WTC11 (cell line): Measurements from ENCODE around the gene TNP2.

Source experiments
- CBFB ChIP-seq: sonication (generic); formaldehyde crosslinking; IDR thresholded peaks from 2 replicates; pipeline ENCODE4 v1.8.1; 2022; ENCODE audit warnings: mild to moderate bottlenecking, low read depth, missing genetic modification reagents
- FOXJ3 ChIP-seq: sonication (generic); formaldehyde crosslinking; IDR thresholded peaks from 2 replicates; pipeline ENCODE4 v1.9.0; 2021; ENCODE audit warnings: missing genetic modification reagents, mild to moderate bottlenecking, borderline replicate concordance
- IRF2 ChIP-seq: sonication (generic); formaldehyde crosslinking; IDR thresholded peaks from 2 replicates; pipeline ENCODE4 v1.8.0; 2022; ENCODE audit warnings: low read depth, missing genetic modification reagents, borderline replicate concordance
- KAT7 ChIP-seq: sonication (generic); formaldehyde crosslinking; IDR thresholded peaks from 2 replicates; pipeline ENCODE4 v1.8.1; 2023; ENCODE audit warnings: missing genetic modification reagents, mild to moderate bottlenecking, borderline replicate concordance
- NFE2L1 ChIP-seq: sonication (generic); formaldehyde crosslinking; IDR thresholded peaks from 2 replicates; pipeline ENCODE4 v1.8.1; 2023; ENCODE audit warnings: missing genetic modification reagents
- NFYB ChIP-seq: sonication (generic); formaldehyde crosslinking; conservative IDR thresholded peaks from 2 replicates; pipeline ENCODE4 v1.8.0; 2022; ENCODE audit warnings: low read depth, missing genetic modification reagents
- TCF7 ChIP-seq: sonication (generic); formaldehyde crosslinking; IDR thresholded peaks from 2 replicates; pipeline ENCODE4 v1.8.0; 2022; ENCODE audit warnings: mild to moderate bottlenecking, low read depth, missing genetic modification reagents, moderate library complexity
- TF ChIP-seq, protein P1 (sequence below): fragments of 200-600 bp; IDR thresholded peaks from 2 replicates; pipeline ENCODE4 v1.8.0; 2022; ENCODE audit warnings: antibody characterized with exemption
- TF ChIP-seq, protein P2 (sequence below): sonication (generic); formaldehyde crosslinking; IDR thresholded peaks from 2 replicates; pipeline ENCODE4 v1.8.0; 2022; ENCODE audit warnings: mild to moderate bottlenecking, missing genetic modification reagents
- TF ChIP-seq, protein P3 (sequence below): sonication (generic); formaldehyde crosslinking; IDR thresholded peaks from 2 replicates; pipeline ENCODE4 v1.8.1; 2023; ENCODE audit warnings: mild to moderate bottlenecking, missing genetic modification reagents, moderate library complexity
- TF ChIP-seq, protein P4 (sequence below): sonication (generic); formaldehyde crosslinking; IDR thresholded peaks from 2 replicates; pipeline ENCODE4 v1.8.1; 2022; ENCODE audit warnings: mild to moderate bottlenecking, moderate library complexity, missing genetic modification reagents

DNA sequence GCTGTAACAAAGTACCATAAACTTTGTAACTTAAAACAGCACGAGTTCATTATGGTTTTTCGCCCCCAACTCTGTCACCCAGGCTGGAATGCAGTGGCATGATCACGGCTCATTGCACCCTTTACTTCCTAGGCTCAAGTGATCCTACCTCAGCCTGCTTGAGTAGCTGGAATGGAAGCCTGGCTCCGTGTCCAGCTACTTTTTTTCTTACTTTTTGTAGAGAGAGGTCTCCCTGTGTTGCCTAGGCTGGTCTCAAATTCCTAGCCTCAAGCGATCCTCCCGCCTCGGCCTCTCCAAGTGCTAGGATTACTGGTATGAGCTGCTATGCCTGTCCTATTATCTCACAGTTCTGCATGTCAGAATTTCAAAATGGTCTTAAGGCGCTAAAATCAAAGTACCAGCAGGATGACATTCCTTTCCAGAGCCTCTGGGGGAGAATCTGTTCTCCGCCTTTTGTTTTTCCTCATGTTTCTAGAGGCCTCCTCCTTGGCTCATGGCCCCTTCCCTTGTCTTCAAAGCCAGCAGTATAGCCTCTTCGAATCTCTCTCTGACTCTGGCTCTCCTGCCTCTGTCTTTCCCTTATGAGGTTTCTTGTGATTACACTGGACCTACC lies 22.1 kb upstream of the TNP2 start:
- TF ChIP-seq, protein P1, sequence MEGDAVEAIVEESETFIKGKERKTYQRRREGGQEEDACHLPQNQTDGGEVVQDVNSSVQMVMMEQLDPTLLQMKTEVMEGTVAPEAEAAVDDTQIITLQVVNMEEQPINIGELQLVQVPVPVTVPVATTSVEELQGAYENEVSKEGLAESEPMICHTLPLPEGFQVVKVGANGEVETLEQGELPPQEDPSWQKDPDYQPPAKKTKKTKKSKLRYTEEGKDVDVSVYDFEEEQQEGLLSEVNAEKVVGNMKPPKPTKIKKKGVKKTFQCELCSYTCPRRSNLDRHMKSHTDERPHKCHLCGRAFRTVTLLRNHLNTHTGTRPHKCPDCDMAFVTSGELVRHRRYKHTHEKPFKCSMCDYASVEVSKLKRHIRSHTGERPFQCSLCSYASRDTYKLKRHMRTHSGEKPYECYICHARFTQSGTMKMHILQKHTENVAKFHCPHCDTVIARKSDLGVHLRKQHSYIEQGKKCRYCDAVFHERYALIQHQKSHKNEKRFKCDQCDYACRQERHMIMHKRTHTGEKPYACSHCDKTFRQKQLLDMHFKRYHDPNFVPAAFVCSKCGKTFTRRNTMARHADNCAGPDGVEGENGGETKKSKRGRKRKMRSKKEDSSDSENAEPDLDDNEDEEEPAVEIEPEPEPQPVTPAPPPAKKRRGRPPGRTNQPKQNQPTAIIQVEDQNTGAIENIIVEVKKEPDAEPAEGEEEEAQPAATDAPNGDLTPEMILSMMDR = no peak
- no peak for TF ChIP-seq KAT7 (CRISPR knock-in tag)
- TF ChIP-seq, protein P2, sequence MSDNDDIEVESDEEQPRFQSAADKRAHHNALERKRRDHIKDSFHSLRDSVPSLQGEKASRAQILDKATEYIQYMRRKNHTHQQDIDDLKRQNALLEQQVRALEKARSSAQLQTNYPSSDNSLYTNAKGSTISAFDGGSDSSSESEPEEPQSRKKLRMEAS (CRISPR knock-in tag) = no peak
- no peak for TF ChIP-seq CBFB (CRISPR knock-in tag)
- TF ChIP-seq TCF7 (CRISPR knock-in tag) = no peak
- TF ChIP-seq, protein P3, sequence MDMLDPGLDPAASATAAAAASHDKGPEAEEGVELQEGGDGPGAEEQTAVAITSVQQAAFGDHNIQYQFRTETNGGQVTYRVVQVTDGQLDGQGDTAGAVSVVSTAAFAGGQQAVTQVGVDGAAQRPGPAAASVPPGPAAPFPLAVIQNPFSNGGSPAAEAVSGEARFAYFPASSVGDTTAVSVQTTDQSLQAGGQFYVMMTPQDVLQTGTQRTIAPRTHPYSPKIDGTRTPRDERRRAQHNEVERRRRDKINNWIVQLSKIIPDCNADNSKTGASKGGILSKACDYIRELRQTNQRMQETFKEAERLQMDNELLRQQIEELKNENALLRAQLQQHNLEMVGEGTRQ (CRISPR knock-in tag) = no peak
- TF ChIP-seq, protein P4, sequence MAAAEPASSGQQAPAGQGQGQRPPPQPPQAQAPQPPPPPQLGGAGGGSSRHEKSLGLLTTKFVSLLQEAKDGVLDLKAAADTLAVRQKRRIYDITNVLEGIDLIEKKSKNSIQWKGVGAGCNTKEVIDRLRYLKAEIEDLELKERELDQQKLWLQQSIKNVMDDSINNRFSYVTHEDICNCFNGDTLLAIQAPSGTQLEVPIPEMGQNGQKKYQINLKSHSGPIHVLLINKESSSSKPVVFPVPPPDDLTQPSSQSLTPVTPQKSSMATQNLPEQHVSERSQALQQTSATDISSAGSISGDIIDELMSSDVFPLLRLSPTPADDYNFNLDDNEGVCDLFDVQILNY (CRISPR knock-in tag) = no peak
- no peak for TF ChIP-seq NFE2L1 (CRISPR knock-in tag)
- TF ChIP-seq FOXJ3 (CRISPR knock-in tag) = no peak
- TF ChIP-seq IRF2 (CRISPR knock-in tag) = no peak
- TF ChIP-seq NFYB (CRISPR knock-in tag) = no peak
